Amniotic stem cell (primary cell): ENCODE results near the gene DKKL1.
"Not testable (repeated sequence)": the region's sequence is repeated elsewhere in the genome, so short reads cannot be mapped to it uniquely, and the experiment has no call there.

ENCODE experiments used
- DNase-seq: peaks from one replicate; lab custom pipeline; 2025; lab: John Stamatoyannopoulos, UW

Gene DKKL1

DNA sequence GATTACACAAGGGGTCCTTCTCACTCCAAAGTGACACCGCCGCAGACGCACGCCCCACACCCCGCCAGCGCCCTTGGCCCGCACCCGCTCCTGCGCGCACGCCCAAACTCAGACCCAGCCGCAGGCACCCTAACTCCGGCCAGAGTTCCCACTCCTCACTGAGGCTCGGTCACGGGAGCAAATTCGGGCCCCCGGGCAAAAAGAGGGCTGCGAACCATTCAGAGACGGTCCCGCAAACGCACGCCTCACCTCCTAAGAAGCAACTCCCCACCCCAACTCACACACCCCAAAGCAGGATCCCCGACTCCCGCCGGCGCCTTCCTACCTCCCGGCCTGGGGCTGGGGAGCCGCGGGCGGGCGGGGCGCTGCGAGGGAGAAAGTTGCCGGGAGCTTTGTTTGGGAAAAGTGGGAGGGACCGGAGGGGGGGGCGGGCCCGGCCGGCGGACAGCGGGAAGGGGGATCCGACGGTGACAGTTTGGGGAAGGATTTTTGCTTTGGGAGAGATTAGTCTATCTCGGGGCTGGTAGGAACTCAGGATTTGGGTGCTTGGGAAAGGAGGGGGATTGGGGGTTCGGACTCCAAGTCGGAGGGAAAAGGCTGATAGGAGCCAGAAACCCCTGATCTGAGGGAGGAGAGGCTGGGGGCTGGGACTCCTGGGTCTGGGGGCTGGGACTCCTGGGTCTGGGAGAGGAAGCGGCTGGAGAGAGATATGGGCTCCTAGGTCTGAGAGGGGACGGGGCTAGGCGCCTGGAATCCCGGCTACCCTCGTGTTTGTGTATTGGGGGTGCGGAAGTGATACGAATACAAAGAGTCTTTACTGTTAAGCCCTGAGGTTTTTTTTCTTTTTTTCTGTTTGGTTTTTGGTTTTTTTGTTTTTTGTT is 1.4 kb upstream of the DKKL1 start, which contains the start of gene TEAD2:
Gene TEAD2 (minus strand): TSS at position 369 of the 881 bp plus-strand sequence. CDS start 2,341 bp downstream, outside the sequence.
- no peak for DNase-seq

GRCh38 chr19:49362929-49363267 is 779 bp upstream of the DKKL1 start:
- no peak for DNase-seq

DNA sequence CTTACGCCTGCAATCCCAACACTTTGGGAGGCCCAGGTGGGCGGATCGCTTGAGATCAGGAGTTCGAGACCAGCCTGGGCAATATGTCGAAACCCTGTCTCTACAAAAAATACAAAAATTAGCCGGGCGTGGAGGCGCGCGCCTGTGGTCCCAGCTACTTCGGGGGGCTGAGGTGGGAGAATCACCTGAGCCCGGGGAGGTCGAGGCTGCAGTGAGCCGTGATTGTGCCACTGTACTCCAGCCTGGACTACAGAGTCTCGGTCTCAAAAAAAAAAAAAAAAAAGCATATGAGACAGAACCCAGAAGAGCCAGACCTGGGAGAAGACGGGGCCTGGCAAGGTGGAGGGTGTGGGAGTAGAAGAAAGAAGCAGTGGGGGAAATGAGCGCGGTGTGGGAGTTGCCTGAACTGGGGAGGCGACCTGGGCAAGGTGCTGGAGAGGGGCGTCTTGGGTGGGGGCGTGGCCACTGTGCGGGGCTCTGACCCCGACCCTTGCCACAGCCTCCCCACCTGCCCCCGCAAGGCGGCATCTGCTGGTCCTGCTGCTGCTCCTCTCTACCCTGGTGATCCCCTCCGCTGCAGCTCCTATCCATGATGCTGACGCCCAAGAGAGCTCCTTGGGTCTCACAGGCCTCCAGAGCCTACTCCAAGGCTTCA is 533 bp downstream of the DKKL1 start:
- DNase-seq, result no peak

DNA sequence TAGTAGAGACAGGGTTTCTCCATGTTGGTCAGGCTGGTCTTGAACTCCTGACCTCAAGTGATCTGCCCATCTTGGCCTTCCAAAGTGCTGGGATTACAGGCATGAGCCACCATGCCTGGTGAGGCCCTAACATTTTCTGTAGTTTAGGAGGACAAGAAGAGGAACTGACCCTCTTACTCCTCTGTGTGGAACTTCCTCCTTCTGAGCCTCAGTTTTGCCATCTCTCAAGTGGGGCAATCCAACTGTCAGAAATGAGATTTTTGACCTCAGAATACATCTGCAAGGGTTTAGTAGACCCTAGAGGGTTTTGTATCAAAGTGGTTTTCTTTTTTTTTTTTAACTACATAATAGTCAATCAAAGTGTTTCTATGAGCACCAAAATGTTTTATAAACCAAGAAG is 2.4 kb downstream of the DKKL1 start:
- DNase-seq, result no peak

DNA sequence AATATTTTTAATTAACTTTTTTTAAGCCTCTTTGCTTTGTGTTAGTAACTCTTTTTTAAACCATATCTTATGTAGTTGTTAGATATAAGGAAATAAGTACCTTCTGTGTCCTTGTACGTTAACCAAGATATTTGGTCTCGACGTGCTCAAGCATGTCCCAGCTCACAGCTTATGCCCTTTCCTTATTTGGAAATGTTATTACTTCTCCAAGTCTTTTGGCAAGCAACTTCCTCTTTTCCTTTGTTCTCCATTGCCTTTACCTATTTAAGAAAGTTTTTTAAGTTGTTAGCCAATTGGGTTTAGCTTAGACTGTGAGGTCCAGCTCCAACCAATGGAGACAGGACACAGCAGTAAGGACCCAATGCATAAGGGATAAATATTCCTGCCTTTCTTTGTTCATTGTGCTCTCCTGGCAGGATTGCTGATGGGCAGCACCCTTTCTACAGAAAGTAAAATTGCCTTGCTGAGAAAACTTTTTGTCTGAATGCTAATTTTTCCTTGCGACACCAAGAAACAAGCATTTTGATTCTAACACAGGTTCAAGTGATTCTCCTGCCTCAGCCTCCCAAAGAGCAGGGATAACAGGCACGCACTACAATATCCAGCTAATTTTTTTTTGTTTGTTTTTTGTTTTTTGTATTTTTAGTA is 5.2 kb downstream of the DKKL1 start:
- DNase-seq, result no peak

DNA sequence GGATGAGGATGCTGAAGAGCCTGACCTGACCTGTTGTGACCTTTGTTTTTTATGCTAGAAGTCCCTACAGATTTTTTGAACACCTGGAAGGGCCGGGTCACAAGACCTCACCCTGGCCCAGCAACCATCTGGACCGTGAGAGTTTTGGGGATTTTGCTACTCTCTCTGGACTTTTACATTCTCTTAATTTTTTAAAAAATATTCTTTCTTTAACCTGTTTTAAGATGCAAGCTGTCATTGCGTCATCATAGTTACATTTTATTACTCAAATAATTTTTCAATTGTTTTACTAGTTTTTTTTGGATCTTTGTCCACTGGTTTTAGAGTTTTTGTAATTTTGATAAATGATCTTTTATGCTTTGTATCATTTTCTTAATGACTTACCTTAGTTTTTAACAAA is 7.5 kb downstream of the DKKL1 start:
- no peak for DNase-seq

DNA sequence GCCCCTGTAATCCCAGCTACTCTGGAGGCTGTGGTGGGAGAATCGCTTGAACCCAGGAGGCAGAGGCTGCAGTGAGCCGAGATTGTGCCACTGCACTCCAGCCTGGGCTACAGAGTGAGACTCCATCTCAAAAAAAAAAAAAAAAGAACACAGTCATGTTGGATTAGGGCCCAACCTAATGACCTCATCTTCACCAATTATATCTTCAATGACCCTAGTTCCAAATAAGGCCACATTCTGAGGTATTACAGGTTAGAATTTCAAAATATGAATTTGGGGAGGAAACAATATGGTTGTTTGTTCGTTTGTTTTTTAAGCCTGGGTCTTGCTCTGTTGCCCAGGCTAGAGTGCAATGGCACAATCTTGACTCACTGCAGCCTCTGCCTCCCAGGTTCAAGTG is 9.5 kb downstream of the DKKL1 start:
- not testable (repeated sequence) for DNase-seq

DNA sequence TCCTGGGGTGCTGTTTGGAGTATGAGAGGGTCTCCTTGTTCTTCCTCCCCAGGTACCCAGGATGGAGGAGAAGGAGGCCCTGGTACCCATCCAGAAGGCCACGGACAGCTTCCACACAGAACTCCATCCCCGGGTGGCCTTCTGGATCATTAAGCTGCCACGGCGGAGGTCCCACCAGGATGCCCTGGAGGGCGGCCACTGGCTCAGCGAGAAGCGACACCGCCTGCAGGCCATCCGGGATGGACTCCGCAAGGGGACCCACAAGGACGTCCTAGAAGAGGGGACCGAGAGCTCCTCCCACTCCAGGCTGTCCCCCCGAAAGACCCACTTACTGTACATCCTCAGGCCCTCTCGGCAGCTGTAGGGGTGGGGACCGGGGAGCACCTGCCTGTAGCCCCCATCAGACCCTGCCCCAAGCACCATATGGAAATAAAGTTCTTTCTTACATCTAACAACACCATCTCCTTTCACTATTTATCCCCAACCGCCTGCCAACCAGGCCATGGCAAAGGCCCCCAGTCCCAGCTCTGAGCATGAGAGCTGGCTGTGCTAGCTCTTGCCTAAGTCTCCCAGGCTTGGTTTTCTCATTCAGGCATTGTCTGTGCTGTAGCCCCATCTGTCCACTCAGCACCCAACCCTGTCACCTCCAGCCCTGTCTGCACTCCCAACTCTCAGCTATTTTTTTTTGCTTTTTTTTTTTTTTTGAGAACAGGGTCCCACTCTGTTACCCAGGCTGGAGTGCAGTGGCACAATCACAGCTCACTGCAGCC is 11.2 kb downstream of the DKKL1 start:
- DNase-seq, result no peak

DNA sequence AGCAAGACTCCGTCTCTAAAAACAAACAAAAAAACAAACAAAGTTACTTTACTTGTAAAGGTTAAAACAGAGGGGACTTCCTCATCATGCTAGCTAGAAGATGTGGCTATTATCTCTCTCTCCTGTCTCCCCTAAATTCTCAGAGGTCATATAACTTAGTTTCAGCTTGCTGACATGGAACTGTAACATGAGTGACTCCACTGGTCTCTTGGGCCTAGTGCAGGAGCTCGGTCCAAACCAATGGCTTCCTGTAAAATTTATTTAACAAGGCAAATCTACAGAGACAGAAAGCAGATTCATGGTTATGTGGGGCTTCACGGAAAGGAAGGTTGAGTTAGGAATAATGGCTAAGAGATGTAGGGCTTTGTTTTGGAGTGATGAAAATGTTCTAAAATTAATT is 14.8 kb downstream of the DKKL1 start:
- no peak for DNase-seq

DNA sequence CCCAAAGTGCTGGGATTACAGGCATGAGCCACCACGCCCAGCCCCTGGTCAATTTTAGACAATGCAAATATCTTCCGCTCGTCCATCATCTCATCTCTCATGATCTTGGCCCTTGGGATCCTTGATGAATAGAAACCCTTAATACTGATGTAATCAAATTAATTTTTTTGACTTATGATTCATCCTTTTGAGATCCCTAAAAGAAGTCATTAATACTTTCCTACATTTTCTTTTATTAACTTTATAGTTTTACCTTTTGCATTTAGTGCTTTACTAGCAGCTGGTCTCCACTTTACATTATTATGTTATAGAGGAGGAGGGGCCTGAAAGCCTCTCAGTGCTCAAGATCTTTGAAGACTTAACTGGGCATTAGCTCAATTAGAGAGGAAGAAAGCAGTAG is 16.7 kb downstream of the DKKL1 start:
- DNase-seq, result no peak

DNA sequence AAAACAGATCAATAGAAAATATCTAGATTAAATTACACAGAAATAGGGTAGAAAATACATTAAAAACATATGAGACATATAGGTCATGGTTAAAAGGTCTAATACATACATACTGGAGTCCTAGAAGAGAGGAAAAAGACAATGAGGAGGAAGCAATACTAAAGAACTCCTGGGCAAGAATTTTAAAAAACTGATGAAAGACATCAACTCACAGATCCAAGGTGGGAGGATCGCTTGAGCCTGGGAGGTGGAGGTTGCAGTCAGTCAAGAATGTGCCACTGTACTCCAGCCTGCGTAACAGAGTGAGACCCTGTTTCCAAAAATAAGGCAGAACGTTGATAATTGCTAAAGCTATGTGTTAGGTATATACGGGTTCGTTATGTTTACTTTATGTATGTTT is 19.0 kb downstream of the DKKL1 start:
- no peak for DNase-seq

DNA sequence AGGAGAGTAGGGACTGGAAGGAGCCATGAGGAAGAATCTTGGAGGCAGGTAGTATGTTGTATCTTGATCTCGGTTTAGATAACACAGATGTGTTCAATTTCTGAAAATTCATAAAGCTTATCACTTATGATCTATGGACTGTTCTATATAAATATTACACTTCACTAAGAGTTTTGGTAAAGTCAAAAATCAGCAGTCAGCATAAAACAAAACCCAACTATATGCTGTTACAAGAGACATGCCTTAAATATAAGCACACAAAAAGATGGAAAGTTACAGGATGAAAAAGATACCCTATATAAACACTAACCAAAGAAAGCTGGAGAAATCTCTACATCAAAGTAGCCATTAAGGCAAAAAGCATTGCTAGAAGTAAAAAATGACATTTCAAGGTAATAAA is 19.9 kb downstream of the DKKL1 start:
- DNase-seq, result no peak

- no peak for DNase-seq
Observed at GRCh38 chr19:49387936-49388372, 24.3 kb downstream of the DKKL1 start, which contains the start of gene KASH5. TSS of gene KASH5 (plus strand) at chr19:49388249. CDS start at chr19:49390884, 2,635 bp downstream.

DNA sequence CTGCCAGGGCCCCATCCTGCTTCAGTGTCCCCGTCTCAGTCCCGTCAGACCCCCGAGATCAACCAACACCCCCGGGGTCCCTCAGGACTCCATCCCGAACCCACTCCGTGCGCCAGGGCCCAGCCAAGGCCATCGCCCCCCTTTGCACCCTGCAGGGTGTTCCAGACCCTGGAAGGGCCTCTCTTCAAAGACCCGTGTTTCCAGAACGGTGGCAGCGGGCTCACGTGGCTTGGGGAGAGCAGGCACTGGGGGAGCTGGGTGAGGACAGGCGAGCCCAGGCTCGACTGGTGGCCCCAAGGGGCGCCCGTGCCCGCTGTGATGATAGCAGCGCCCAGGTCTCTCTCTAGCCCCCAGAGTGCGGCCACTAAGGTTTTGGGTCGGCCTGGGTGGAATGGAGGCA is 25.7 kb downstream of the DKKL1 start:
- no peak for DNase-seq

GRCh38 chr19:49390131-49390928 is 26.7 kb downstream of the DKKL1 start:
- no peak for DNase-seq

DNA sequence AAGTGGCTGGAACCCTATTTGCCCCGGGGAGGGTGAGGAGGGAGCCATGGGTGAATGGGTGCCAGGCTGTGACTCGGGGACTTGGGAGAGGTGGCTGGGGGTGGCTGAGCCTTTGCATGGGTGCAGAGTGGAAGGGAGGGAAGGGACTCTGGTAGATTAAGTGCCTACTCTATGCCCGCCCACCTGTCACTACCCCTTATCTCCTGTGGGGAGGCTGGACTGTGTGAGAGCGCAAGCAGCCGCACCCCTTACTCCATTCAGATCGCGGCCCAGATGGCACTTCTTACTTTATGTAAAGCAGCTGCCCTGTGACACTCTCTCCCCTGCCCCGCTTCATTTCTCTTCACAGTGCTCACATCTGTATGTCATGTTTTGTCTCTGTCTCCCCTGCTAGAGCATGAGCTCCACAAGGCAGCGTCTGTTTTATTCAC is 27.3 kb downstream of the DKKL1 start:
- no peak for DNase-seq

- peak; percentile 29 for DNase-seq
Observed at GRCh38 chr19:49391581-49392399, 28.1 kb downstream of the DKKL1 start.

DNA sequence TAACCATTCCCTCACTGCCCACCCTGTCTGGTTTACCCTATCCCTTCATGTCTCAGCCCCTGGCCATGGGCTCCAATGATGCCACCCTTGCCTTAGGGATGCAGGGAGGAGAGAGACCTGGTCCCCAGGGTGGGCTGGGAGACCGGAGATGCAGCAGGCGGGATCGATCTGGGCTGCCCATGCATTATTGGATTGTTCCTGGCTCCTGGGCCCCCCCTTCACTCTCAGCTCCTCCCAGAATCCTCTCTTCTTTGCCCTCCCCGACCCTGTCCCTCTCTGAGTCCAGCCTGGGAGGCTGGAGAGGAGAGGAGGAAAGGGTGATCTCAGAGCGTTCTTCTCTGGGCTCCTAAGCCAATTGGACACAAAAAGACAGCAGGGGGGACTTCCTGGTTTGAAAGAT is 30.2 kb downstream of the DKKL1 start:
- DNase-seq, result no peak

DNA sequence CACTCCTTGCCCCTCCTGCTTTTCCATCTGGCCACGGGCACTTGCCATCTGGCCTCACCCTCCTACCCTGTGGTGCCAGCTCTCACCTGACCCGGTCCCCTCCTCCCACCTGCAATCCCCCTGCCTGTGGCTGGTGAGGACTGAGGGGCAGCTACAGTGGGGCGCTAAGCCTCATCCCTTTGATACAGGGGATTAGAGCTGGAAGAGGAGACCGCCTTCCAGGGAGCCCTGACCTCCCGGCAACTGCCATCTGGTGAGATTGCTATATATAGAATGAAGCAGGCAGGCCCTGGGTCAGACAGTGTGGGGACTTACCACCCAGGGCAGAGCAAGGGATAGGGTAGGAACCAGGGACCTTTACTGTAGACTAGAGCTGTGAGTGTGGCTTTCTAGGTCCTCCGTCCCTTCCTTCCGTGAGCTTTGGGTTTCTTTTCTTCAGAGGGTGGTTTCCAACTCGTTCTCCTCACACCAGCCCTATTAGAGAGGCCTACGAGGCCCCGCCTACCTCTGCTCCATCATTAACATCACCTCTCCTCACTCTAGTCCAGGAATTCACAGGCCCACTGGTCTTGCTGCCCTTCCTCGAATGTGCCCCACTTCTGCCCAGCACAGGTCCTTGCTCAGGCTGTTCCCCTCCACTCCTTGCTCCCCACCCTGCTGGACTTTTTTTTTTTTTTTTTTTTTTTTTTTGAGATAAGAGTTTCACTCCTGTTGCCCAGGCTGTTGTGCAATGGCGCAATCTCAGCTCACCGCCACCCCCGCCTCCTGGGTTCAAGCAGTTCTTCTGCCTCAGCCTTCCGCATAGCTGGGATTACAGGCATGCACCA is 32.1 kb downstream of the DKKL1 start:
- DNase-seq, result no peak
